Measurements from ENCODE around the gene MPHOSPH6.
"Not testable (repeated sequence)": the region's sequence is repeated elsewhere in the genome, so short reads cannot be mapped to it uniquely, and the experiment has no call there.

Gene MPHOSPH6

GRCh38 chr16:82176204-82176603 is 6.2 kb upstream of the MPHOSPH6 start:
- no peak for DNase-seq (ENCODE audit: low read depth in 2 of 2, low spot score in 1 of 2)

GRCh38 chr16:82175627-82176026 is 5.6 kb upstream of the MPHOSPH6 start:
- no peak for DNase-seq (ENCODE audit: low read depth in 2 of 2, low spot score in 1 of 2)

GRCh38 chr16:82167670-82168069 is 2.4 kb downstream of the MPHOSPH6 start:
- no peak for DNase-seq (ENCODE audit: low read depth in 2 of 2, low spot score in 1 of 2)

GRCh38 chr16:82160226-82160625 is 9.8 kb downstream of the MPHOSPH6 start:
- DNase-seq (ENCODE audit: low read depth in 2 of 2, low spot score in 1 of 2): no peak

- no peak for DNase-seq (ENCODE audit: low read depth in 2 of 2, low spot score in 1 of 2)
Measured at GRCh38 chr16:82157836-82158235, 12.2 kb downstream of the MPHOSPH6 start.

- DNase-seq (ENCODE audit: low read depth in 2 of 2, low spot score in 1 of 2): no peak
Measured at GRCh38 chr16:82157534-82157812, 12.6 kb downstream of the MPHOSPH6 start.

GRCh38 chr16:82156761-82157533 is 13.1 kb downstream of the MPHOSPH6 start:
- no peak for DNase-seq (ENCODE audit: low read depth in 2 of 2, low spot score in 1 of 2)

- DNase-seq (ENCODE audit: low read depth in 2 of 2, low spot score in 1 of 2): no peak
Measured at GRCh38 chr16:82152641-82153112, 17.3 kb downstream of the MPHOSPH6 start.

- DNase-seq (ENCODE audit: low read depth in 2 of 2, low spot score in 1 of 2): no peak
Measured at GRCh38 chr16:82152196-82152595, 17.8 kb downstream of the MPHOSPH6 start.

GRCh38 chr16:82150549-82150948 is 19.5 kb downstream of the MPHOSPH6 start:
- DNase-seq (ENCODE audit: low read depth in 2 of 2, low spot score in 1 of 2): no peak

- no peak for DNase-seq (ENCODE audit: low read depth in 2 of 2, low spot score in 1 of 2)
Measured at GRCh38 chr16:82149536-82149935, 20.5 kb downstream of the MPHOSPH6 start.

- no peak for DNase-seq (ENCODE audit: low read depth in 2 of 2, low spot score in 1 of 2)
Measured at GRCh38 chr16:82147546-82147945, 22.5 kb downstream of the MPHOSPH6 start.

GRCh38 chr16:82146957-82147356 is 23.1 kb downstream of the MPHOSPH6 start:
- no peak for DNase-seq (ENCODE audit: low read depth in 2 of 2, low spot score in 1 of 2)

- no peak for DNase-seq (ENCODE audit: low read depth in 2 of 2, low spot score in 1 of 2)
Measured at GRCh38 chr16:82146556-82146955, 23.5 kb downstream of the MPHOSPH6 start.

GRCh38 chr16:82139286-82139571 is 30.8 kb downstream of the MPHOSPH6 start:
- not testable (repeated sequence) for DNase-seq (ENCODE audit: low read depth in 2 of 2, low spot score in 1 of 2)

- no peak for DNase-seq (ENCODE audit: low read depth in 2 of 2, low spot score in 1 of 2)
Measured at GRCh38 chr16:82138478-82139285, 31.3 kb downstream of the MPHOSPH6 start.

- no peak for DNase-seq (ENCODE audit: low read depth in 2 of 2, low spot score in 1 of 2)
Measured at GRCh38 chr16:82137822-82138167, 32.2 kb downstream of the MPHOSPH6 start.

- DNase-seq (ENCODE audit: low read depth in 2 of 2, low spot score in 1 of 2): no peak
Measured at GRCh38 chr16:82136956-82137821, 32.8 kb downstream of the MPHOSPH6 start.

GRCh38 chr16:82135844-82136243 is 34.2 kb downstream of the MPHOSPH6 start:
- no peak for DNase-seq (ENCODE audit: low read depth in 2 of 2, low spot score in 1 of 2)

GRCh38 chr16:82134846-82135245 is 35.2 kb downstream of the MPHOSPH6 start:
- DNase-seq (ENCODE audit: low read depth in 2 of 2, low spot score in 1 of 2): no peak

- DNase-seq (ENCODE audit: low read depth in 2 of 2, low spot score in 1 of 2): no peak
Measured at GRCh38 chr16:82133798-82134197, 36.2 kb downstream of the MPHOSPH6 start.

GRCh38 chr16:82129881-82130280 is 40.1 kb downstream of the MPHOSPH6 start:
- no peak for DNase-seq (ENCODE audit: low read depth in 2 of 2, low spot score in 1 of 2)

Measured in stimulated activated CD8-positive, alpha-beta memory T cell treated with anti-CD3 and anti-CD28 coated beads, Interleukin-4, amount 100 ng/mL, for 4 hours (primary cell).